Measurements from ENCODE around the gene SH2D6. TPM values are rescaled to one million over a fixed set of nuclear protein-coding genes. Genes with fewer than 3 reads are reported as not detected.
"Not testable (repeated sequence)": the region's sequence is repeated elsewhere in the genome, so short reads cannot be mapped to it uniquely, and the experiment has no call there.

The SH2D6 gene
- total and polyA plus RNA-seq, 8 donors: 1.1 to 14.5 (median 2.2) TPM; not detected in 2

GRCh38 chr2:85410584-85411404, 7.7 kb upstream of the SH2D6 start:
- TF ChIP-seq CTCF (IDR thresholded peaks at IDR 0.05) (no peak), POLR2A (IDR thresholded peaks at IDR 0.05) (no peak), EP300 (IDR thresholded peaks at IDR 0.05) (no peak), POLR2AphosphoS5 (IDR thresholded peaks at IDR 0.05) (no peak)
- Histone ChIP-seq H3K27me3 (peaks cover 0 to 4% (median 0%) of the 10 kb centered on the region in 3 donors), H3K4me3 (peak overlapping the region in 1 of 4 donors; percentile 32), H3K9me3 (no peaks in the 10 kb centered on the region), H3K4me1 (peaks cover 12 to 92% (median 52%) of the 10 kb centered on the region in 4 donors), H3K27ac (peak overlapping the region; percentile 56 to 84 (median 66)), H3K36me3 (no peaks in the 10 kb centered on the region)
- intact Hi-C loops (cut with DNase I; ENCODE audit: low total_unique reads): no loop called here
- no peak for DNase-seq
- WGBS, 5 donors: 67 to 83% (median 69%) methylated on average over 13 of the region's 13 CpGs

- 91 to 99% (median 92%) methylated on average over 5 of the region's 5 CpGs for WGBS, 5 donors
- Histone ChIP-seq H3K4me1 (peaks cover 12 to 86% (median 52%) of the 10 kb centered on the region in 4 donors), H3K36me3 (no peaks in the 10 kb centered on the region), H3K9me3 (no peaks in the 10 kb centered on the region), H3K27ac (peak overlapping the region in 2 of 5 donors; percentile 66 to 84), H3K27me3 (peaks cover 0 to 4% (median 0%) of the 10 kb centered on the region in 3 donors), H3K4me3 (no peak overlapping the region)
- DNase-seq: no peak
- TF ChIP-seq EP300 (IDR thresholded peaks at IDR 0.05) (no peak), POLR2A (IDR thresholded peaks at IDR 0.05) (no peak), POLR2AphosphoS5 (IDR thresholded peaks at IDR 0.05) (no peak), CTCF (IDR thresholded peaks at IDR 0.05) (no peak)
- intact Hi-C loops (cut with DNase I; ENCODE audit: low total_unique reads): no loop called here
Measured at GRCh38 chr2:85411405-85411748, 7.1 kb upstream of the SH2D6 start.

- no peaks in the 10 kb centered on the region for H3K9me3 ChIP-seq
- WGBS, 5 donors: 5 to 6% (median 6%) methylated on average over 40 to 44 of the region's 44 CpGs
- H3K27me3 ChIP-seq: peaks cover 0 to 4% (median 0%) of the 10 kb centered on the region in 3 donors
- peaks cover 17 to 74% (median 53%) of the 10 kb centered on the region in 4 donors for H3K4me1 ChIP-seq
- H3K27ac ChIP-seq: peak overlapping the region; percentile 74 to 87 (median 78)
- intact Hi-C loops (cut with DNase I; ENCODE audit: low total_unique reads): no loop called here
- DNase-seq: peak; percentile 62 to 94
- TF ChIP-seq POLR2A (IDR thresholded peaks at IDR 0.05) (no peak), POLR2AphosphoS5 (IDR thresholded peaks at IDR 0.05) (peak in 2 of 3 donors; percentile 59 to 73)
- H3K4me3 ChIP-seq: peak overlapping the region; percentile 54 to 65 (median 58)
- H3K36me3 ChIP-seq: no peaks in the 10 kb centered on the region
Measured at GRCh38 chr2:85413592-85414420, 4.7 kb upstream of the SH2D6 start.

- H3K9me3 ChIP-seq; H3K27me3 ChIP-seq; DNase-seq; H3K36me3 ChIP-seq; intact Hi-C loops (cut with DNase I; ENCODE audit: low total_unique reads): not testable (repeated sequence)
- H3K27ac ChIP-seq: peak overlapping the region in 4 of 5 donors; percentile 74 to 87 (median 82)
- 68 to 84% (median 77%) methylated on average over 5 of the region's 5 CpGs for WGBS, 5 donors
- H3K4me1 ChIP-seq: peaks cover 22 to 74% (median 53%) of the 10 kb centered on the region in 4 donors
- peak overlapping the region in 3 of 4 donors; percentile 54 to 65 (median 58) for H3K4me3 ChIP-seq
Measured at GRCh38 chr2:85414421-85414759, 4.1 kb upstream of the SH2D6 start.

GRCh38 chr2:85414761-85415553, 3.6 kb upstream of the SH2D6 start:
- intact Hi-C loops (cut with DNase I; ENCODE audit: low total_unique reads): no loop called here
- no peaks in the 10 kb centered on the region for H3K36me3 ChIP-seq
- peaks cover 24 to 74% (median 54%) of the 10 kb centered on the region in 4 donors for H3K4me1 ChIP-seq
- 72 to 82% (median 75%) methylated on average over 7 of the region's 7 CpGs for WGBS, 5 donors
- H3K4me3 ChIP-seq: no peak overlapping the region
- peak overlapping the region in 2 of 5 donors; percentile 78 to 85 for H3K27ac ChIP-seq
- DNase-seq: peak in 1 of 2 donors; percentile 54
- H3K9me3 ChIP-seq: no peaks in the 10 kb centered on the region
- no peak for TF ChIP-seq POLR2A (IDR thresholded peaks at IDR 0.05)
- H3K27me3 ChIP-seq: peaks cover 0 to 4% (median 0%) of the 10 kb centered on the region in 3 donors
